Measurements from ENCODE around the gene TPM2. TPM values are rescaled to one million over a fixed set of nuclear protein-coding genes. Genes with fewer than 3 reads are reported as not detected.
A peak's percentile ranks its signal among the peaks of the same experiment; 100 is the strongest.

TPM2 gene
- total RNA-seq, 1 donor from 2014 or later: 24.3 TPM

DNA sequence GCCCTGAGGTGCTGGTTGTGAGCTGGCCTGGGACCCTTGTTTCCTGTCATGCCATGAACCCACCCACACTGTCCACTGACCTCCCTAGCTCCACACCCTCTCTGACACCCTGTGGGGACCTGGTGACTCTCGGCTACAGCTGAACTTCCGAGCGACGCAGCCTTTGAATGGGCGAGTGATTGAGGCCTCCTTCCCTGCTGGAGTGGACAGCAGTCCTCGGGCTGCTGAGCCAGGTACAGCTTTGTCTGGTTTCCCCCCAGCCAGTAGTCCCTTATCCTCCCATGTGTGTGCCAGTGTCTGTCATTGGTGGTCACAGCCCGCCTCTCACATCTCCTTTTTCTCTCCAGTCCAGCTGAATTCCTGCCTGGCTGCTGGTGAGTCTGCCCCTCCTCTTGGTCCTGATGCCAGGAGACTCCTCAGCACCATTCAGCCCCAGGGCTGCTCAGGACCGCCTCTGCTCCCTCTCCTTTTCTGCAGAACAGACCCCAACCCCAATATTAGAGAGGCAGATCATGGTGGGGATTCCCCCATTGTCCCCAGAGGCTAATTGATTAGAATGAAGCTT, 9.9 kb downstream of the TPM2 start:
- Mint-ChIP-seq H3K4me3 (ENCODE audit: low read depth) (no peak overlapping the region), H3K9me3 (ENCODE audit: low read depth) (no peaks in the 10 kb centered on the region), H3K27me3 (peaks cover 10% of the 10 kb centered on the region), H3K36me3 (ENCODE audit: insufficient read depth) (peaks cover 2% of the 10 kb centered on the region), H3K27ac (no peak overlapping the region), H3K4me1 (ENCODE audit: low read depth) (peaks cover 4% of the 10 kb centered on the region)
- DNase-seq (ENCODE audit: low spot score, unreplicated experiment): no peak
- TF ChIP-seq, protein P1, sequence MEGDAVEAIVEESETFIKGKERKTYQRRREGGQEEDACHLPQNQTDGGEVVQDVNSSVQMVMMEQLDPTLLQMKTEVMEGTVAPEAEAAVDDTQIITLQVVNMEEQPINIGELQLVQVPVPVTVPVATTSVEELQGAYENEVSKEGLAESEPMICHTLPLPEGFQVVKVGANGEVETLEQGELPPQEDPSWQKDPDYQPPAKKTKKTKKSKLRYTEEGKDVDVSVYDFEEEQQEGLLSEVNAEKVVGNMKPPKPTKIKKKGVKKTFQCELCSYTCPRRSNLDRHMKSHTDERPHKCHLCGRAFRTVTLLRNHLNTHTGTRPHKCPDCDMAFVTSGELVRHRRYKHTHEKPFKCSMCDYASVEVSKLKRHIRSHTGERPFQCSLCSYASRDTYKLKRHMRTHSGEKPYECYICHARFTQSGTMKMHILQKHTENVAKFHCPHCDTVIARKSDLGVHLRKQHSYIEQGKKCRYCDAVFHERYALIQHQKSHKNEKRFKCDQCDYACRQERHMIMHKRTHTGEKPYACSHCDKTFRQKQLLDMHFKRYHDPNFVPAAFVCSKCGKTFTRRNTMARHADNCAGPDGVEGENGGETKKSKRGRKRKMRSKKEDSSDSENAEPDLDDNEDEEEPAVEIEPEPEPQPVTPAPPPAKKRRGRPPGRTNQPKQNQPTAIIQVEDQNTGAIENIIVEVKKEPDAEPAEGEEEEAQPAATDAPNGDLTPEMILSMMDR (IDR thresholded peaks at IDR 0.05; ENCODE audit: unreplicated experiment): no peak

DNA sequence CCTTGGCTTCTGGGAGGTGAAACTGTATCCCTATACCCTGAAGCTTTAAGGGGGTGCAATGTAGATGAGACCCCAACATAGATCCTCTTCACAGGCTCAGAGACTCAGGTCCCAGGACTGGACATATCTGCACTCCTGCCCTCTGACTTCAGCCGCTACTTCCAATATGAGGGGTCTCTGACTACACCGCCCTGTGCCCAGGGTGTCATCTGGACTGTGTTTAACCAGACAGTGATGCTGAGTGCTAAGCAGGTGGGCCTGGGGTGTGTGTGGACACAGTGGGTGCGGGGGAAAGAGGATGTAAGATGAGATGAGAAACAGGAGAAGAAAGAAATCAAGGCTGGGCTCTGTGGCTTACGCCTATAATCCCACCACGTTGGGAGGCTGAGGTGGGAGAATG, 10.6 kb downstream of the TPM2 start:
- Mint-ChIP-seq H3K9me3 (ENCODE audit: low read depth) (no peaks in the 10 kb centered on the region), H3K36me3 (ENCODE audit: insufficient read depth) (no peaks in the 10 kb centered on the region), H3K27ac (peak overlapping the region; percentile 76), H3K4me3 (ENCODE audit: low read depth) (no peak overlapping the region), H3K27me3 (peaks cover 16% of the 10 kb centered on the region), H3K4me1 (ENCODE audit: low read depth) (peaks cover 5% of the 10 kb centered on the region)
- DNase-seq (ENCODE audit: low spot score, unreplicated experiment): no peak
- TF ChIP-seq, protein P1 (IDR thresholded peaks at IDR 0.05; ENCODE audit: unreplicated experiment): no peak

DNA sequence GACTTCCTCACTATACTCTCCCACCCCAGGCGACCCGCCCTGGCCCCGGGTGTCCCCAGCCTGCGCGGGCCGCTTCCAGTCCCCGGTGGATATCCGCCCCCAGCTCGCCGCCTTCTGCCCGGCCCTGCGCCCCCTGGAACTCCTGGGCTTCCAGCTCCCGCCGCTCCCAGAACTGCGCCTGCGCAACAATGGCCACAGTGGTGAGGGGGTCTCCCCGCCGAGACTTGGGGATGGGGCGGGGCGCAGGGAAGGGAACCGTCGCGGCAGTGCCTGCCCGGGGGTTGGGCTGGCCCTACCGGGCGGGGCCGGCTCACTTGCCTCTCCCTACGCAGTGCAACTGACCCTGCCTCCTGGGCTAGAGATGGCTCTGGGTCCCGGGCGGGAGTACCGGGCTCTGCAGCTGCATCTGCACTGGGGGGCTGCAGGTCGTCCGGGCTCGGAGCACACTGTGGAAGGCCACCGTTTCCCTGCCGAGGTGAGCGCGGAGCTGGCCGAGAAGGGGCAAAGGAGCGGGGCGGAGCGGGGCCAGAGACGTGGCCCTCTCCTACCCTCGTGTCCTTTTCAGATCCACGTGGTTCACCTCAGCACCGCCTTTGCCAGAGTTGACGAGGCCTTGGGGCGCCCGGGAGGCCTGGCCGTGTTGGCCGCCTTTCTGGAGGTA, 13.9 kb downstream of the TPM2 start:
- Mint-ChIP-seq H3K27me3 (peaks cover 19% of the 10 kb centered on the region), H3K27ac (peak overlapping the region; percentile 76), H3K9me3 (ENCODE audit: low read depth) (no peaks in the 10 kb centered on the region), H3K36me3 (ENCODE audit: insufficient read depth) (no peaks in the 10 kb centered on the region), H3K4me1 (ENCODE audit: low read depth) (peaks cover 4% of the 10 kb centered on the region), H3K4me3 (ENCODE audit: low read depth) (peak overlapping the region; percentile 72)
- TF ChIP-seq, protein P1 (IDR thresholded peaks at IDR 0.05; ENCODE audit: unreplicated experiment): peak; percentile 22
- peak; percentile 86 for DNase-seq (ENCODE audit: low spot score, unreplicated experiment)

DNA sequence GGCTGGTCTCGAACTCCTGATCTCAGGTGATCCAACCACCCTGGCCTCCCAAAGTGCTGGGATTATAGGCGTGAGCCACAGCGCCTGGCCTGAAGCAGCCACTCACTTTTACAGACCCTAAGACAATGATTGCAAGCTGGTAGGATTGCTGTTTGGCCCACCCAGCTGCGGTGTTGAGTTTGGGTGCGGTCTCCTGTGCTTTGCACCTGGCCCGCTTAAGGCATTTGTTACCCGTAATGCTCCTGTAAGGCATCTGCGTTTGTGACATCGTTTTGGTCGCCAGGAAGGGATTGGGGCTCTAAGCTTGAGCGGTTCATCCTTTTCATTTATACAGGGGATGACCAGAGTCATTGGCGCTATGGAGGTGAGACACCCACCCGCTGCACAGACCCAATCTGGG, 14.5 kb downstream of the TPM2 start:
- Mint-ChIP-seq H3K4me3 (ENCODE audit: low read depth) (peak overlapping the region; percentile 72), H3K27me3 (peaks cover 19% of the 10 kb centered on the region), H3K9me3 (ENCODE audit: low read depth) (no peaks in the 10 kb centered on the region), H3K36me3 (ENCODE audit: insufficient read depth) (no peaks in the 10 kb centered on the region), H3K27ac (peak overlapping the region; percentile 64), H3K4me1 (ENCODE audit: low read depth) (peaks cover 4% of the 10 kb centered on the region)
- TF ChIP-seq, protein P1 (IDR thresholded peaks at IDR 0.05; ENCODE audit: unreplicated experiment): no peak
- DNase-seq (ENCODE audit: low spot score, unreplicated experiment): no peak

DNA sequence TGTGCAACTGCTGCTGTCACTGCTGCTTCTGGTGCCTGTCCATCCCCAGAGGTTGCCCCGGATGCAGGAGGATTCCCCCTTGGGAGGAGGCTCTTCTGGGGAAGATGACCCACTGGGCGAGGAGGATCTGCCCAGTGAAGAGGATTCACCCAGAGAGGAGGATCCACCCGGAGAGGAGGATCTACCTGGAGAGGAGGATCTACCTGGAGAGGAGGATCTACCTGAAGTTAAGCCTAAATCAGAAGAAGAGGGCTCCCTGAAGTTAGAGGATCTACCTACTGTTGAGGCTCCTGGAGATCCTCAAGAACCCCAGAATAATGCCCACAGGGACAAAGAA, 15.7 kb downstream of the TPM2 start:
- DNase-seq (ENCODE audit: low spot score, unreplicated experiment): no peak
- Mint-ChIP-seq H3K27me3 (peaks cover 17% of the 10 kb centered on the region), H3K9me3 (ENCODE audit: low read depth) (no peaks in the 10 kb centered on the region), H3K4me1 (ENCODE audit: low read depth) (peaks cover 8% of the 10 kb centered on the region), H3K4me3 (ENCODE audit: low read depth) (no peak overlapping the region), H3K36me3 (ENCODE audit: insufficient read depth) (no peaks in the 10 kb centered on the region), H3K27ac (no peak overlapping the region)
- TF ChIP-seq, protein P1 (IDR thresholded peaks at IDR 0.05; ENCODE audit: unreplicated experiment): no peak

Data from progenitor cell of endocrine pancreas (in vitro differentiated cells).